NCI-H1048 (cell line): ENCODE data around the gene STYX.
"Not testable (repeated sequence)": the region's sequence is repeated elsewhere in the genome, so short reads cannot be mapped to it uniquely, and the experiment has no call there.

ENCODE experiments used
- DNase-seq: peaks from one replicate; lab custom pipeline; 2025; lab: John Stamatoyannopoulos, UW

Gene STYX

DNA sequence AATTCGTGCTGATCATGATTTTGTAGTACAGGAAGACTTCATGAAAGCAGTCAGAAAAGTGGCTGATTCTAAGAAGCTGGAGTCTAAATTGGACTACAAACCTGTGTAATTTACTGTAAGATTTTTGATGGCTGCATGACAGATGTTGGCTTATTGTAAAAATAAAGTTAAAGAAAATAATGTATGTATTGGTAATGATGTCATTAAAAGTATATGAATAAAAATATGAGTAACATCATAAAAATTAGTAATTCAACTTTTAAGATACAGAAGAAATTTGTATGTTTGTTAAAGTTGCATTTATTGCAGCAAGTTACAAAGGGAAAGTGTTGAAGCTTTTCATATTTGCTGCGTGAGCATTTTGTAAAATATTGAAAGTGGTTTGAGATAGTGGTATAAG, 2.5 kb upstream of the STYX start:
- DNase-seq: not testable (repeated sequence)

DNA sequence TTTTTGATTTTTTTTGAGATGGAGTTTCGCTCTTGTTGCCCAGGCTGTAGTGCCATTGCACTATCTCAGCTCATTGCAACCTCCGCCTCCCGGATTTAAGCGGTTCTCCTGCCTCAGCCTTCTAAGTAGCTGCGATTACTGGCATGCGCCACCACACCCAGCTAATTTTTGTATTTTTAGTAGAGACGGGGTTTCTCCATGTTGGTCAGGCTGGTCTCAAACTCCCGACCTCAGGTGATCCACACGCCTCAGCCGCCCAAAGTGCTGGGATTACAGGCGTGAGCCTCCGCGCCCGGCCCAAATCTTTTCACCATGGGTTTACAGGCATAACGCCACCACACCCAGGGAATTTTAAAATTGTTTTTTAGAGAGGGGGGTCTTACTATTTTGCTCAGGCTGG, 931 bp upstream of the STYX start:
- DNase-seq: not testable (repeated sequence)

DNA sequence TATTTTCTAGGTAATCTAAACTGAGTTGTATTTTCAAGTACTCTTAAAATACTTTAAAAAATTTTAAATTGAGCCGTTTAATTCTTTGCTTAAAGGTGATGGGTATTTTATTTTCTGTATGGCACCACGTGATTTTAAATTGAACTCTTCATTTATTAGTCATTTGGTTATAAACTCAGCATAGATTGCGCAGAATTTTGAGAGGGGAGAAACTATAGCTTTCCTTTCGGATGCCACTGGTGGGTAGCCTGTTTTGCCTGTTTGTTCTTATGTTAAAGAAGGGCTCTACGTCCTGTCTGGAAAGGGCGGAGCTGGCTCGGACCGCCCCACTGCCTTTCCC, 411 bp upstream of the STYX start:
- DNase-seq: no peak

DNA sequence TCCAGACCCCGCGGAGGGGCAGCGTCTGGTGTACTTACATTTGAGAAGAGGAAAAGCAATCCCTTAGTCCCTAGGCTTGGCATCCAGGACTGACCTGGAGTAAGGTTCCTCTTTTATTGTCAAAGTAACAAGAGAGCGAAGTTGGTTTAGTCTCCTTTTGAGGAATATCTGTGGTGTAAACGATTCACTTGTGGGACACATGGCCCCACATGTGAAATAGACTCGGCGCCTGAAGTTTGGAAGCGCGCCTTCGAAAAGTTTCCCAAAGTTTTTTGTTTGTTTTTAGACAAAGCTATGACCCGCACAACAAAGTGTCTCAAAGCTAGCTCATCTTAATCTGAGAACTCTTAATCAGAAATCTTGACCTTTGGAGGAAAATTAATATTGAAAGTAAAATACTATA, 744 bp downstream of the STYX start:
- no peak for DNase-seq

DNA sequence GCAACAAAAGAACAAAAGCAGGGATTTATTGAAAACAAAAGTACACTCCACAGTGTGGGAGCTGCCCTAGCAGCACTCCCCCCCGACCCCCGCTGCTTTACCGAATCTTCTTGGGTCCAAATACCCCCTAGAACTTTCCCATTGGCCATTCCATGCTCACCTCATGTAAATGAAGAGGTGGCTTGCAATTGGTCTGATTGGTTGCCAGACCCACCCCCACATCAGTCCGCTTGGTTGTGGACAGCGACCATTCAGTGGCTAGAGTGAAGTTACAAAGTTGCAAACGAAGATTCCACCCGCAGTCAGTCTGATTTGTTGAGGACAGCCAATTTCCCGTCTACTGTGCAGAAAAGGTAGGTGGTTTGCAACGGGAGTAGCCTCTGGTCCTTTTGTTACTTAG, 3.9 kb downstream of the STYX start:
- DNase-seq: no peak

DNA sequence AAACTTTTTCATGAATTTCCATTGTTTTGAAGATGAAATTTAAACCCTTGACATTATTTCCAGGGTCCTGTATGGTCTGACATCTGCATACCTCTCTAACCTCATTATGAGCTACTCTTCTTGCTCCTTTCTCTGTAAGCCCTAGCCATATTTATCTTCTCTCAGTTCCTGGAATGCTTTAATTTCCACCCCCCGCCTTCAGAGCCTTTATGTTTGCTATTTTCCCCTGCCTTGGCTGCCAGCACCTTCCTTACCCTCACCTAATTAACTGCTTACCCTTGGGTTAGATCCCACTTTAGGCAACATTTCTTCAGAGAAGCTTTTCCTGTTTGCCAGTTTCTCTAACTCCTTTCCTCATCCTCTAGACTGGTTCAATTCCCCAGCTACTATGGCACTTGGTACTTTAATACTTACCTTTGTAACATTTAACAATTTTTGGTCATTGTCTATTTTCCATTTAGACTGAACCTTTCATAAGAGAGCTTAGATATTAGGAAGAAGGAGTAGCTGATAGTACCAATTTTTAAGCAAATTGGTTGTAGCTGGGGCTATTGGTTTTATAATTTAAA, 6.0 kb downstream of the STYX start:
- DNase-seq: no peak

DNA sequence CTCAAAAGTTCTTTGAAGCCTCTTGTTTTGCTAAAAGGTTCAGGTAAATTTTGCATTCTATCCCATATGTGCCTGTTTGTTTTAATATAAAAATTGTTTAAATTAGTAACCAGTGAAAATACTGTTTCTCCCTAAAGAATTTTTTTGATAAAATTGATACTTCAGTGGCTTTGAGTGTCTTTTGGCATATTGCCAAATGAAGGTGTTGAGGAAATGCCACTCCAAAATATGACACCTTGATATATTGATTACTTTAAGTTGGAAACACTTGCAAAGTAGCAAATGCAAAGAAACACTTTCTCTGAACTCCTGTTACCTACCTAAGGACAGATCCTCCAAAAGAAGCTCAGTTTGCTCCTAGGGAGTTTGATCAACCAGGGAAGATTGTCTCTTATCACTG, 8.4 kb downstream of the STYX start:
- DNase-seq: no peak

DNA sequence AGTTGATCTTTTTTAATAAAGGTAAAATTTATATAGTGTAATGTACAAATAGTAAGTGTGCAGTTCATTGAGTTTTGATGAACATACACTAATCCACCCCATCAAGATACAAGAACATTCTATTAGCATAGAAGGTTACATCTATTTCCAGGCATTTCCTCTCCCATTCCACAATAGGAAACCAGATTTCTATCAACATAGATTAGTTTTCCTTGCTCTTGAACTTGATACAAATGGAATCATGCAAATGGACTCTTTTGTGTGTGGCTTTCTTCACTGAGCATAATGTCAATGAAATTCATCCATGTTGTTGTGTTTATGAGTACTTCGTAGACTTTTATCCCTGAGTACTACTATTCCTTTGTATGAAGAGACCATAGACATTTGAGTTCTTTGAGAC, 10.8 kb downstream of the STYX start:
- no peak for DNase-seq

DNA sequence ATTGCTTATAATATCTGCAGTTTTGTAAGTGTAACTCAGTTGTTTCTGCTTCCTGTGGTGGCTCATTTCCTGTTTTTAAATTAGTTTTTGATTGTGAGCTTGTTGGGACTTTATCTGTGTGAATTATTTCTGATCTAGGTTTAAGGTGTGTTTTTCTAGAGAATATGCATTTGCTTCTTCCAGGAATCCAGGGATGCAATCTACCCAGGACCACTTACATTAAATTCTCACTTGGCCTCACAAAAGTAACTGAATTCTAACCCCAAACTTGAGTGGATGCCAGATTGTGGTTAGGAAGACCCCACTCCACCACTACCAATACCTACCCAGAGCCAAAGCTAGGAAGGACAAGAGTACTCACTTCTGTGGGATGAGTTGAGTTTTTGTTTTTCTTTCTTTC, 11.9 kb downstream of the STYX start:
- no peak for DNase-seq

DNA sequence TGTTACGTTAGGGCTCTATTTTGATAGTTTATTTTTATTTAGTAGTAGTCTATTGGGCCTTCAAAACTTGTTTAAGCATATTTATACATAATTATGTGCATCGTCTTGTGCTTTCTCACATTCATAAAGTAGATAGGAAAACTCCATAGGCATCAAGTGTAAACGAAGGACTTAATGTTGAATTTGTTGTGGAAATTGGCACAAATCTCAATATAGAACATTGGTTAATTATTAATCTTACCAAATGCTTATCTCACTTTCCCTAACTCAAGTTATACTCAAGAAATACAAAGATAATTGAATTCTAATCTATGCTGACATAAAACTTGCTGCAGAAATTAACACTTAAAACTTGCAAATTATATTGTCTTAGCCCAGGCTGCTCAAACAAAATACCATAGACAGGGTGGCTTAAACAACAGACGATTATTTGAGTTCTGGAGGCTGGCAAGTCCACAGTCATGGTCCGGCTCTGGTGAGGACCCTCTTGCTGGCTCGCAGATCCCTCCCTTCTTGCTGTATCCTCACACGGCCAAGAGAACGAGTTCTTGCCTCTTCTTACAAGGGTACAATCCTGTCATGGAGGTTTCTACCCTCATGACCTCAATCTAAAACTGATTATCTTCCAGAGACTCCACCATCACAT, 18.8 kb downstream of the STYX start:
- DNase-seq: no peak

DNA sequence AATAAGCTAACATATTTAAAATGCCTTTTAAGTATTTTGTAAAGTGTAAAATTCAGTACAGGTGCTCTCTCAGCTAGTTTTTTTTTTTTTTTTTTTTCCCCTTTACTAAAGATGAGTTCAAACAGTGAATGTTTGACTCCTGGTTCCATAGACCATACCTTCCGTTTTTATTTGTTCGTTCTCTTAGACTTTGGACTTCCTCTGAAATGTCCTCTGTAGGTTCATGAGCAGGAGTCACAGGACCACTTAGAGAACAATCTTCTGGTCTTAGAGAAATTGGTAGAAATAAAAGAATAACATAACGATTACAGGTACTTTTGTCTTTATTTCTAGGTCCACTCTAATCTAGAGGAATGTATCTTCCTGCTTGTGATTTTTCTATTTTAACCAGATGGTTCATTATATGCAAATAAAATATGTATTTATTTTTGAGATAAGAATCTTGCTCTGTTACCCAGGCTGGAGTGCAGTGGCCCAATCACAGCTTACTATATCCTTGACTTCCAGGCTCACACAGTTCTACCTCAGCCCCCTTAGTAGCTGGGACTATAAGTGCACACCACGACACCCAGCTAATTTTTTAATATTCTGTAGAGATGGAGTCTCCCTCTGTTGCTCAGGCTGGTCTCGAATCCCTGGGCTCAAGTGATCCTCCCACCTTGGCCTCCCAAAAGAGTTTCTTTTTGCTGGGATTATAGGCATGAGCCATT, 25.8 kb downstream of the STYX start:
- DNase-seq: no peak

DNA sequence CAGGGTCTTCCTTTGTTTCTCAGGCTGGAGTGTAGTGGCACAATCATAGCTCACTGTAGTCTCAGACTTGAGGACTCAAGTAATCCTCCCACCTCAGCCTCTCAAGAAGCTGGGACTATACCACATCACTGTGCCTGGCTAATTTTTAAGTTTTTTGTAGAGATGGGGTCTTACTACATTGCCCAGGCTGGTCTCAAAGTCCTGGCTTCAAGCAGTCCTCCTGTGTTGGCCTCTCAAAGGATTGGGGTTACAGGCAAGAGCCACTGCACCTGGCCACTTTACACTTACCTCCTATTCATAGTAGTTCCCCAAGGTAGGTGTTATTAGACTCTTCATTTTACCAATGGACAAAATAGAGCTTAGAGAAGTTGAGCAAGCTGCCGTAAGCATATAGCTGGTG, 29.2 kb downstream of the STYX start:
- DNase-seq: no peak

DNA sequence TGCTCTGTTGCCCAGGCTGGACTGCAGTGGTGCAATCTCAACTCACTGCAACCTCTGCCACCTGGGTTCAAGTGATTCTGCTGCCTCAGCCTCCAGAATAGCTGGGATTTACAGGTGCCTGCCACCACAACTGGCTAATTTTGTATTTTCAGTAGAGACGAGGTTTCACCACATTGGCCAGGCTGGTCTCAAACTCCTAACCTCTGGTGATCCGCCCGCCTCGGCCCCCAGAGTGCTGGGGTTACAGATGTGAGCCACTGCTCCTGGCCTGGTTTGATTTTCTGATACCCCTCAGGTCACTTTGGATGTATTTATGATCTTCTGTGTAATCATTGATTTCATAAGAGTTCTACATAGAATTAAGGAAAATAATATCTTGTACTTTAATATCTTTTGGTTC, 33.0 kb downstream of the STYX start:
- DNase-seq: not testable (repeated sequence)

DNA sequence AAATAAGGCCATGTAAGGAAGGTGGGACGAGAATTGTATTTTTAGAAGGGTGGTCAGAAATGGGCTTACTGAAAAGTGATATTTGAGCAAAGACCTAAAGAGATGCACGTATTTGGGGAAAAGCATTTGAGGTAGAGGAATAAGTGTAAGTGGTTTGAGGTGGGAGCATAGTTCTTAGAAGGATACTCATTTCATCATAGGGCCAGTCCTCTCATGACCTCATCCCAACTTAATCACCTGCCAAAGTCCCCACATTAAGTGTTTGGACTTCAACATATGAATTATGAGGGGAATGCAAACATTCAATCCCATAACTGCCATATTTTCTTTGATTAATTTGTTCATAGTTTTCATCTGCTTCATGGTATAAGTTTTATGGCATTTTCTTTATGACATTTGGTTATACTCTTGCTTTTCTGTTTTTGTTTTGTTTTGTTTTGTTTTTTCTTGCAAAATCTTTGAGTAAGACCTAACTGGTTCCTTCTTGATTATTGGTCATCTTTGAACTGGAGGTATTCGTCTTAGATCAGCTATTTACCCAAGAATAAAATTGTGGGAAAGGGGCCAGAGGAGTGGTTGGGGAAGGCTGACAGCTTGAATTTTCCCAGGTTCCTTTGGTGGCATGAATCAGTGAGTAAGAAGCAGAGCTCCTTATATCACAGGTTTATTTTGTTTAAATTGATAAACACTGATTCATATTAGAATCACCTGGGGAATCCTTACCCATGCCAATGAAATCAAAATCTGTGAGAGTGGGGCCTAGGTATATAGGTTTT, 37.3 kb downstream of the STYX start:
- no peak for DNase-seq

DNA sequence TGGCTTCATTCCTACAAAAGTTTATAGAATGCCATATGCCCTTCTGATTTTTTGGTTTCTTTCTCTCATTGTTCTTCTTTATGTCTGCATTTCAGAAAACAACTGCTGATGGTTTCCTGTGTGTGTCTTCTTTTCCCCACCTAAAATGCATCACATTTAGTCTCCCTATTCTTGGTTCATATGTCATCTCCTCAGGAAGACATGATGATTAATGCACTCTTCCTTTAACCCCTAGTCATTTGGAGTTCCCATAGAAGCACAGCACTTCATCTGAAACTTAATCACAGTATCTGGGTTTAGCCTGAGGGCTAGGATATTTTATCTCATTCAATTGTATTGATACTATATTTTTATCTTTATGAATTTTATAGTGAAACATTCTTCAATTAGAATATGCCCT, 39.9 kb downstream of the STYX start:
- DNase-seq: no peak

DNA sequence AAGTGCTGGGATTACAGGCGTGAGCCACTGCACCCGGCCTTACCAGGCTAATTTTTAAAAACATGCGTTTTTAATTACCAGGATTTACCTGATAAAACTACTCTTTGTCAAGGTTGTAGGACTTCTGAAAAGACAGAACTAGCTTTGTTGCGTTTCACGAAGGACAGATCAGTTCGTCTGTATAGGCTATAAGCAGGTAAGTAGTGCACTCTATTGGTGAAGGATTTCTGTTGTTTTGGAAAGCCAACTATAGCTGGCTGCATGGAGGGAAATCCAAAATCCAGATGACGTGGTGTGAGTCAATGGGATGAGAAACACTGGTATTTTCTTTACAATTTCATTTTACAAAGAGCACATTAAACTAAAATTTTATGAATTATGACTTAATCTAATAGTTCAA, 46.9 kb downstream of the STYX start:
- DNase-seq: no peak

DNA sequence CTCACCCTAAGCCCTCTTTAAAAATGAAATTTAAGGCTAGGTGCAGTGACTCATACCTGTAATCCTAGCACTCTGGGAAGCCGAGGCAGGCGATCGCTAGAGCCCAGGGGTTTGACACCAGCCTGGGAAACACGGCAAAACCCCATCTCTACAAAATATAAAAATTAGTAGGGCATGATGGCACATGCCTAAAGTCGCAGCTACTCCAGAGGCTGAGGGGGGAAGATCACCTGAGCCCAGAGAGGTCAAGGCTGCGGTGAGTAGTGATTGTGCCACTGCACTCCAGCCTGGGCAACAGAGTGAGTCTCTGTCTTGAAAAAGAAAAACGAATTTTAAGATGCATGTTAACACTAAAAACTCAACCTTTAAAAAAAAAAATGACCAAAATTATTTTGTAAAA, 48.7 kb downstream of the STYX start:
- DNase-seq: no peak

DNA sequence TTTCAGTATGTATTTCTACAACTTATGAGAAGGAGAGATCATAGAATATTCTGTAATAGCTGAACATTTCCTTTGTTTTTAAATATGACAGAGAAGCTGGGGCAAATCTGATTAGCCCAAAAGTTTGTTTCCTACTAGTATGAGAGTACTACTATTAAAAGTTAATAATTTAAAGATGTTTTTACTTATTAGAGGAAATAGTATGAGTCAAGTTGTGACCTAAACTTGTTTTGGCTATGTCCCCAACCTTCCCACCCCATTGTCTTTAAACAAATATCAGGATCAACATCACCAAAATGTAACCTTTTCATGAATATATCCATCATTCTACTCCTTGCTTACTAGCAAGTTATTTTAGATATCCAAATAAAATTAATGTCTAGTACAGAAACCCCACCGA, 50.9 kb downstream of the STYX start:
- no peak for DNase-seq

DNA sequence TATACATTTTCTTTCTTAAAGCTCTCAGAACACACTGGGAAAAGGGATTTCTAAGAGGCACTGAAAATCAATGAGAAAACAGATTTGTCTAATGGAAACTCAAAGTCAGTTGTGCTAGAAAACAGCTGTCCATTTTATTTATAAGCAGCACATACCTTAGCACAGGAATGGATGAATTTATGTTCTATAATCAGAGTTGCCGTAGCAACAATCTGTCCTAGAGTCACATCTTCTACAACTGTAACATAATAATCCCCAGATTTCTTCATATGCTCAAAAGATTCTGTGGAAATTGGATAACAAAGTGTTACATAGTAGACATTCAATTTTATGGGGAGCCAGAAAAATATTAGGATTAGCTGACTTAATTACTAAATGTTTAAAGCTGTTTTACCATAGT, 51.7 kb downstream of the STYX start:
- DNase-seq: no peak

DNA sequence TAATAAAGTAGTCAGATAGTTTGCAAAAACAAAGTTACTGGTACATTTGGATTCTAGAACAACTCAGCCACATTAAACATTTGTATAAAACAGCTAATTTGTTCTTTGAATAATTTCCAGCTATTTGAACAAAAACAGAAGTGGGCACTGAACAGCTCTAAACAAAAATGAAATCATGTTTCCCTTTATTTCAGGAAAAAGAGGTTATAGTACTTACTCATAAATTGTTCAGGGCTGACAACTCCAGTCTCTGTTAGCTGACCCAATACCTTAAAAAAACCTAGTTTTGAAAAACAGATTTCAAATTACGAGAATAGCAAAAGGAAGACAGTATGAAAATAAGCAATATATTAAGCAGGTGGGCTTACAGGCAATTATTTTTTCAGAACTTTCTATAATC, 53.2 kb downstream of the STYX start:
- no peak for DNase-seq

DNA sequence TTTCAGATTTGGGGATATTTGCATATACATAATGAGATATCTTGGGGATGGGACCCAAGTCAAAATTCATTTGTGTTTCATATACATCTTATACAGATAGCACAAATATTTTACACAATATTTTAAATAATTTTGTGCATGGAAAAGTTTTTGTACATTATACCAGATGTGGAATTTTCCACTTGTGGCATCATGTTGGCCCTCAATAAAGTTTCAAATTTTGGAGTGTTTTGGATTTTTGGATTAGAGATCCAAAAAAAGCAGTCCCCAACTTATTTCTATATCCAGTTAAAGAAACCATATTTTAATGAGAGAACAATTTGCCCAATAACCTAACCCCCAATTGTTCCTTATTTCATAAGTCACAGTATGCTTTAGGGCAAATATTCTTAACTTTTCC, 56.9 kb downstream of the STYX start:
- no peak for DNase-seq

DNA sequence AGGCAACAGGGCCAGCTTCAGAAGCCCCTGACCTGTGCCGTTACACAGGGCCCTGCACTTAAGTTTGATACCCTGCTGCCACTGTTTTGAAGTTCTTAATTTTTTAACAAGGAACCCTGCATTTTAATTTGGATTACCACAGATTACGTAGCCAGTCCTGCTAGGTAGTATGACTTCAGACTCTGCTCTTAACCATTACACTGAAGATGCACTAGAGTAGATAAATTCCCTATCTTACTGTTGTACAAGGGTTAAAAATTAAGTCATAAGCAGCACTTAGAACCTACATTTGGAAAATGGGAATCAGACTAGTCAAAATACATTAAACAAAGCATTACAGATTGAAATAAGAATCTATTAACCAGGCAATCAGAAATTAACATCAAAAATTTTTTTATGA, 59.2 kb downstream of the STYX start:
- no peak for DNase-seq
